Measurements from ENCODE around the gene SET. TPM values are rescaled to one million over a fixed set of nuclear protein-coding genes. Genes with fewer than 3 reads are reported as not detected.

The SET gene
- total RNA-seq, 1 experiment from 2014 or later = 745 TPM

DNA sequence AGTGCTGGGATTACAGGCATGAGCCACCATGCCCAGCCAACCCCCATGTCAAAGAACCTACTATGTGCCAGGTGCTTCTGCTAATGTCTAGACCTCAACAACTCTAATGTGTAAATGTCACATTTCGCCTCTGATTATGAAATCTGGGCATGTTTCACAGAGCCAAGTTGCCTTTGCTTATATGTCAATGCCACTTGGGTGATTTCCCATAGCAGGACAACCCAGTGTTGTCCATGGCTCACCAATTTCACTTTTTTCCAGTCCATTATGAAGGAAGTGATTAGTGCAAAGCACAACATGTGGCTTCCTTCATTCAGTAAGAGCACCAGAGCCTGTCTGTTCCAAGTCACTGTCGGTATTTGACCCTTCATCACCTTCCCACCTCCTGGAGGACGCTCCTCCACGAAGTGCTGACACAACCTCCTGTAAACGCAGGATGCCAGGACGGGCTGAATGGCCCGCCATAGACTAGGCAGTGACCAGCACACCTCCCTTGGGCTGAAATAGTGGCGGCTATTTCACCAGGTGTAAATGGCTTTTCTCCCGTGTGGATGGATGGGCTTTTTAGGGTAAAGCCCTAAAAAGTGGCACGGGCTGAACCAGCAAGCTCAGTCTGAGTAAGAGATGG lies 12.3 kb downstream of the SET start:
- Mint-ChIP-seq H3K27me3 (ENCODE audit: insufficient read depth, unreplicated experiment) (no peaks in the 10 kb centered on the region), H3K9me3 (ENCODE audit: unreplicated experiment) (no peaks in the 10 kb centered on the region)
- CTCF ChIA-PET = interaction anchor here (1.6 kb wide), 1 partner anchor 66 kb away, joined by 4 read pairs; no protein-coding TSS in a partner anchor

DNA sequence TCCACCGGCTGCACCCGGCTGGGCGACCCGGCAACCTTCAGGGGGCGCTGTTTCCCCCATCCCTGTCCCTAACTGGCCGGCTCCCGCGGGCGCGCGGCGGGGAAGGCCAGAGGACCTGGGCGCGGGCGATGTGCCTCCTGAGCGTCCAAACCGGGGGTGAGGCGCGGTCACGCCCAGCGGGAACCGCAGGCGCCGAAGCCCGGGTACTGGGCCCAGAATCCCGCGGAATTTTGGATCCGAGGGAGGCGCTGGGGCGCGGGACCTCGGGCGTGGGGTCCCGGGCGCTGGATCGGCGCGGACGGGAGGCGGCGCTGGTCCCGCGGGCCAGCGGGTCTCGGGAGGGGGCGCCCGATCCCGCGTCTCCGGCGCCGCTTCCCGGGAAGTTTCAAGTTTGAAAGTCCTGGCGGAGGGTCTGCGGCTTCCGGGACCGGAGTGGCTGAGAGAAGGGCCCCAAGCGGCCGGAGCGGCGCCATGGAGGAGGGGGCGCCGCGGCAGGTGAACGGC lies 13.5 kb downstream of the SET start, which contains the start of gene PKN3:
Gene PKN3 (plus strand): TSS at position 59 of the 504 bp plus-strand sequence. CDS start 413 bp downstream, at position 472.
- peak within 1 kb of the TSS; percentile 42 for H3K4me3 Mint-ChIP-seq (ENCODE audit: unreplicated experiment)
- H3K4me1 Mint-ChIP-seq (ENCODE audit: low read depth, unreplicated experiment) = peaks cover under 1% of the 10 kb centered on the region
- Histone ChIP-seq H3K27me3 (replicated peaks; ENCODE audit: control insufficient read depth, insufficient read depth, low read length) (no peaks in the 10 kb centered on the region), H3K9me3 (no peaks in the 10 kb centered on the region), H3K36me3 (ENCODE audit: control insufficient read depth, insufficient read depth, low read length) (no peaks in the 10 kb centered on the region), H3K4me1 (no peaks in the 10 kb centered on the region), H3K4me3 (ENCODE audit: low read depth, low read length) (peak within 1 kb of the TSS; percentile 26)
- peaks cover 32% of the 10 kb centered on the region for H3K36me3 Mint-ChIP-seq (ENCODE audit: insufficient read depth, unreplicated experiment)
- intact Hi-C loops (cut with micrococcal nuclease; ENCODE audit: unreplicated experiment) = no loop called here
- H3K9me3 Mint-ChIP-seq (ENCODE audit: unreplicated experiment) = no peaks in the 10 kb centered on the region
- ChIA-PET POLR2A (no interaction called here), CTCF (interaction anchor here (1.0 kb wide), 1 partner anchor 22 kb away, joined by 4 read pairs; the partner anchor contains the start of gene ZDHHC12)
- no peaks in the 10 kb centered on the region for H3K27me3 Mint-ChIP-seq (ENCODE audit: insufficient read depth, unreplicated experiment)
- DNase-seq = peak; percentile 50 to 68
- no TSS peak for BruUV-seq (replicated peaks)
- TF ChIP-seq, protein P1, sequence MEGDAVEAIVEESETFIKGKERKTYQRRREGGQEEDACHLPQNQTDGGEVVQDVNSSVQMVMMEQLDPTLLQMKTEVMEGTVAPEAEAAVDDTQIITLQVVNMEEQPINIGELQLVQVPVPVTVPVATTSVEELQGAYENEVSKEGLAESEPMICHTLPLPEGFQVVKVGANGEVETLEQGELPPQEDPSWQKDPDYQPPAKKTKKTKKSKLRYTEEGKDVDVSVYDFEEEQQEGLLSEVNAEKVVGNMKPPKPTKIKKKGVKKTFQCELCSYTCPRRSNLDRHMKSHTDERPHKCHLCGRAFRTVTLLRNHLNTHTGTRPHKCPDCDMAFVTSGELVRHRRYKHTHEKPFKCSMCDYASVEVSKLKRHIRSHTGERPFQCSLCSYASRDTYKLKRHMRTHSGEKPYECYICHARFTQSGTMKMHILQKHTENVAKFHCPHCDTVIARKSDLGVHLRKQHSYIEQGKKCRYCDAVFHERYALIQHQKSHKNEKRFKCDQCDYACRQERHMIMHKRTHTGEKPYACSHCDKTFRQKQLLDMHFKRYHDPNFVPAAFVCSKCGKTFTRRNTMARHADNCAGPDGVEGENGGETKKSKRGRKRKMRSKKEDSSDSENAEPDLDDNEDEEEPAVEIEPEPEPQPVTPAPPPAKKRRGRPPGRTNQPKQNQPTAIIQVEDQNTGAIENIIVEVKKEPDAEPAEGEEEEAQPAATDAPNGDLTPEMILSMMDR (IDR thresholded peaks at IDR 0.05; ENCODE audit: insufficient read depth in 1 of 2, low read depth in 1 of 2, low read length in 1 of 2, severe bottlenecking in 1 of 2, unreplicated experiment in 1 of 2) = peak; percentile 50 to 51
- no peak within 1 kb of the TSS for H3K27ac Mint-ChIP-seq (ENCODE audit: unreplicated experiment)

More for the DNA sequence above, 12.3 kb downstream of the SET start:
- peak in 1 of 2 experiments; percentile 25 for DNase-seq
- TF ChIP-seq, protein P1 (IDR thresholded peaks at IDR 0.05; ENCODE audit: insufficient read depth in 1 of 2, low read depth in 1 of 2, low read length in 1 of 2, severe bottlenecking in 1 of 2, unreplicated experiment in 1 of 2) = no peak
- POLR2A ChIA-PET = no interaction called here
- H3K4me1 ChIP-seq = no peaks in the 10 kb centered on the region
- H3K4me3 ChIP-seq (ENCODE audit: low read depth, low read length) = no peak overlapping the region
- no TSS peak for BruUV-seq (replicated peaks)
- intact Hi-C loops (cut with micrococcal nuclease; ENCODE audit: unreplicated experiment) = no loop called here
- H3K36me3 ChIP-seq (ENCODE audit: control insufficient read depth, insufficient read depth, low read length) = no peaks in the 10 kb centered on the region
- H3K27me3 ChIP-seq (replicated peaks; ENCODE audit: control insufficient read depth, insufficient read depth, low read length) = no peaks in the 10 kb centered on the region
- Mint-ChIP-seq H3K4me3 (ENCODE audit: unreplicated experiment) (no peak overlapping the region), H3K36me3 (ENCODE audit: insufficient read depth, unreplicated experiment) (peaks cover 44% of the 10 kb centered on the region), H3K4me1 (ENCODE audit: low read depth, unreplicated experiment) (peaks cover 6% of the 10 kb centered on the region), H3K27ac (ENCODE audit: unreplicated experiment) (no peak overlapping the region)
- no peaks in the 10 kb centered on the region for H3K9me3 ChIP-seq

DNA sequence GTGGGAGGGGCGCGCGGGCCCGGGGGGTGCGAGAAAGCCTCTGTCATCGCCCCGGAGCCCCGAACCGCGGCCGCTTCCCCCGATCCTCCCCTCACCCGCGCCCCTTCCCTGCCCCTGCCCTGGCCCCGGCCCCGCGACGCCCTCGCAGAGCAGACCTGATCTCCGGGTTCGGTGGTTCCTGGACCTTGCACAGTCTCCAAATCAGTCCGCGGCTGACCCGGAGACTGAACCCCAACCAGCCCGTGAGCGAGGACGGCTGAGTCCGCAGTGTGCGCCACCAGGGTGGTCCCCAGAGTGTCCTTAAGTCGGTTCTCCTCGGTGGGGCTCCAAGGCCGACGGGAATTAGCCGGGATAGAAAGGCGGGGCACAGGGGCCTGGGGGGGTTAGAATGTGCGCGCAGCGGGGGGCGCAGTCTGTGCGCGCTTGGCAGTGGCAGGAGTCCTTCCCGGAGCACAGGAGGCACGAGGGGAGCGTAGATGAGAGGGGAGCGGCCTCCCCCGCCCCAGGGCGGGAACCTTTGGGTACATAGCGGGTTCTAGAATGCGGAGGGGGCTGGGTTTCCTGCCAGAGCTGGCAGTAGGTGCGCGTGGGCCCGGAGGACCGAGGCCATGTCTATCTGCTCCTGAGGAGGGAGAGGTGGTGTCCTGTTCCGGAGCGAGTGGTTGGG lies 14.1 kb downstream of the SET start:
- ChIA-PET POLR2A (no interaction called here), CTCF (no interaction called here)
- no peak overlapping the region for H3K4me3 Mint-ChIP-seq (ENCODE audit: unreplicated experiment)
- no TSS peak for BruUV-seq (replicated peaks)
- Histone ChIP-seq H3K27me3 (replicated peaks; ENCODE audit: control insufficient read depth, insufficient read depth, low read length) (no peaks in the 10 kb centered on the region), H3K9me3 (no peaks in the 10 kb centered on the region), H3K4me3 (ENCODE audit: low read depth, low read length) (peak overlapping the region; percentile 16), H3K4me1 (no peaks in the 10 kb centered on the region), H3K36me3 (ENCODE audit: control insufficient read depth, insufficient read depth, low read length) (no peaks in the 10 kb centered on the region)
- H3K9me3 Mint-ChIP-seq (ENCODE audit: unreplicated experiment) = no peaks in the 10 kb centered on the region
- DNase-seq = peak in 1 of 2 experiments; percentile 31
- TF ChIP-seq, protein P1 (IDR thresholded peaks at IDR 0.05; ENCODE audit: insufficient read depth in 1 of 2, low read depth in 1 of 2, low read length in 1 of 2, severe bottlenecking in 1 of 2, unreplicated experiment in 1 of 2) = no peak
- intact Hi-C loops (cut with micrococcal nuclease; ENCODE audit: unreplicated experiment) = no loop called here
- H3K27me3 Mint-ChIP-seq (ENCODE audit: insufficient read depth, unreplicated experiment) = no peaks in the 10 kb centered on the region
- H3K36me3 Mint-ChIP-seq (ENCODE audit: insufficient read depth, unreplicated experiment) = peaks cover 27% of the 10 kb centered on the region
- H3K4me1 Mint-ChIP-seq (ENCODE audit: low read depth, unreplicated experiment) = no peaks in the 10 kb centered on the region
- no peak overlapping the region for H3K27ac Mint-ChIP-seq (ENCODE audit: unreplicated experiment)

Measured in Caco-2 (cell line).